Ovary (tissue), 9 donors: Measurements from ENCODE around the gene SLC39A2. TPM values are rescaled to one million over a fixed set of nuclear protein-coding genes. Genes with fewer than 3 reads are reported as not detected.

ENCODE experiments used
- DNase-seq, 5 donors: peaks; one replicate each; pipeline ENCODE4 v3.0.0-alpha.2; 2019 to 2020
- H3K27ac ChIP-seq, 2 donors: fragments of 200-600 bp; one replicate each; pipeline versions ENCODE4 v1.5.1 to v1.8.0; 2019 to 2022
- H3K27me3 ChIP-seq: fragments of 200-600 bp; one replicate; pipeline ENCODE4 v1.8.0; 2022
- H3K36me3 ChIP-seq: fragments of 200-600 bp; sonication (generic); one replicate; pipeline ENCODE4 v1.5.1; 2019
- H3K4me1 ChIP-seq: one replicate; pipeline ENCODE4 v1.8.1; 2013; ENCODE audit warnings: mild to moderate bottlenecking, moderate library complexity; ENCODE audit not compliant: insufficient read depth
- H3K4me3 ChIP-seq: fragments of 200-600 bp; sonication (generic); one replicate; pipeline ENCODE4 v1.5.1; 2017
- H3K9me3 ChIP-seq, 2 donors: fragments of 200-600 bp in 1 of 2; sonication (generic) in 1 of 2; one replicate each; pipeline versions ENCODE4 v1.5.1 to v1.8.1; 2013 to 2019; ENCODE audit warnings: mild to moderate bottlenecking in 1 of 2, moderate library complexity in 1 of 2
- EP300 ChIP-seq: sonication (generic); formaldehyde crosslinking; IDR thresholded peaks from one replicate; pipeline ENCODE4 v1.6.1; 2017; ENCODE audit warnings: antibody characterized with exemption
- POLR2A ChIP-seq: fragments of 450-650 bp; IDR thresholded peaks from one replicate; pipeline ENCODE4 v1.6.1; 2017; ENCODE audit warnings: antibody characterized with exemption, mild to moderate bottlenecking, moderate library complexity
- WGBS, 3 donors: extraction: QIAGEN DNeasy Blood & Tissue Kit in 1 of 3; methylation state at CpG; one replicate each; pipeline versions ENCODE4 v1.1.5 to v1.1.7; 2013 to 2017; 5-methylcytosine and 5-hydroxymethylcytosine counted together
- intact Hi-C, 4 donors: fragments of 100-400 bp; cut with DNase I; formaldehyde crosslinking; loops; one replicate each; pipeline versions ENCODE4 v1.11.0 to v1.15.1; 2022 to 2023
- polyA plus RNA-seq, 2 donors: library from polyadenylated mRNA; stranded (reverse); fragments of 200-250 nt in 1 of 2; fragments of 350-450 nt in 1 of 2; fragmentation: Illumina TruSeq in 1 of 2; extraction: RNeasy Lipid Tissue Mini Kit (QIAGEN cat#74804) in 1 of 2; gene quantifications; one replicate each; pipeline ENCODE4 v1.2.3, GENCODE V29; 2013 to 2014
- total RNA-seq, 7 donors: library from RNA; depleted of rRNA in 2 of 7; stranded (reverse); fragments of >200 nt in 2 of 7; fragmentation: NEBNext Ultra II Directional in 3 of 7; extraction: Animal tissue kit (Norgen Biotek cat#: 25700) in 3 of 7; gene quantifications; one replicate each; pipeline versions ENCODE4 v1.1.0 to v1.2.4, GENCODE V29; 2016 to 2023
- TF ChIP-seq, protein P1 (sequence below), 3 donors: fragments of 450-650 bp in 2 of 3; fragments of 200-600 bp in 1 of 3; IDR thresholded peaks; one replicate each; pipeline versions ENCODE4 v1.5.1 to v1.8.0; 2016 to 2022; ENCODE audit warnings: antibody characterized with exemption in 3 of 3, mild to moderate bottlenecking in 1 of 3
- donor health status: DM: no; HTN: no; CAD: no; lungs with moderate emphysema.
- donor health status: DM: no; HTN: no; CAD: no.
- donor health status: Bipolar disorder and iron deficiency.
- donor health status: DM: yes; HTN: yes; CAD: no.
- donor health status: DM: no; HTN: no; CAD: no.
- donor health status: DM: yes; HTN: yes; CAD: no.

SLC39A2 gene
- total and polyA plus RNA-seq, 9 donors: 0.28 to 0.30 TPM; not detected in 7

DNA sequence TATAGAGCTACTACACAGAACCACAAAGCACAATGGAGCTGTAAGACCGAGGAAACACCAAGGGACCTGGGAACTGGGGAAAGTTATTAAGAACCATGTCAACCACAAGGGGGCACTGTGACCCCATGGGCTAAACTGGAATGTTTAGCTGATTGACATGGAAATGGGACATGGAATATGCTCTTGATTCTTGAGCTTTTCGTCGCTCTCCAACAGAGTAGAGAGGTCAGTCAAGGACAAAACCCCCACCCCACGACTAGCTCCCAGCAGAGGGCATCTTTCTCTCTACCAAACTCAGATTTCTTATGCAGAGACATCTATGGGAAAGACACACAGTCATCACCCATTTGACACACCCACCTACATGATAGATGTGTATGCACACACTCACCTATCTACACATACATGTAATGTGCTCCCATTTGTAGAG lies 15.7 kb downstream of the SLC39A2 start:
- intact Hi-C loops: loop anchor here in 3 of 4 donors (1.0 to 10.0 kb wide), 5 partner anchors 24 to 90 kb away; partner anchors contain the start of gene TMEM253 (in 1 of the 3)
- Histone ChIP-seq H3K36me3 (no peaks in the 10 kb centered on the region), H3K4me1 (peaks cover 5% of the 10 kb centered on the region), H3K27ac (peak overlapping the region in 1 of 2 donors; percentile 16), H3K4me3 (no peak overlapping the region), H3K27me3 (no peaks in the 10 kb centered on the region), H3K9me3 (no peaks in the 10 kb centered on the region)
- TF ChIP-seq, protein P1, sequence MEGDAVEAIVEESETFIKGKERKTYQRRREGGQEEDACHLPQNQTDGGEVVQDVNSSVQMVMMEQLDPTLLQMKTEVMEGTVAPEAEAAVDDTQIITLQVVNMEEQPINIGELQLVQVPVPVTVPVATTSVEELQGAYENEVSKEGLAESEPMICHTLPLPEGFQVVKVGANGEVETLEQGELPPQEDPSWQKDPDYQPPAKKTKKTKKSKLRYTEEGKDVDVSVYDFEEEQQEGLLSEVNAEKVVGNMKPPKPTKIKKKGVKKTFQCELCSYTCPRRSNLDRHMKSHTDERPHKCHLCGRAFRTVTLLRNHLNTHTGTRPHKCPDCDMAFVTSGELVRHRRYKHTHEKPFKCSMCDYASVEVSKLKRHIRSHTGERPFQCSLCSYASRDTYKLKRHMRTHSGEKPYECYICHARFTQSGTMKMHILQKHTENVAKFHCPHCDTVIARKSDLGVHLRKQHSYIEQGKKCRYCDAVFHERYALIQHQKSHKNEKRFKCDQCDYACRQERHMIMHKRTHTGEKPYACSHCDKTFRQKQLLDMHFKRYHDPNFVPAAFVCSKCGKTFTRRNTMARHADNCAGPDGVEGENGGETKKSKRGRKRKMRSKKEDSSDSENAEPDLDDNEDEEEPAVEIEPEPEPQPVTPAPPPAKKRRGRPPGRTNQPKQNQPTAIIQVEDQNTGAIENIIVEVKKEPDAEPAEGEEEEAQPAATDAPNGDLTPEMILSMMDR (IDR thresholded peaks at IDR 0.05): peak; percentile 81 to 97 (median 96)
- TF ChIP-seq POLR2A: no peak
- DNase-seq: peak; percentile 81 to 92 (median 87)
- 0 to 1% (median 0%) methylated on average over 4 of the region's 4 CpGs for WGBS, 3 donors

DNA sequence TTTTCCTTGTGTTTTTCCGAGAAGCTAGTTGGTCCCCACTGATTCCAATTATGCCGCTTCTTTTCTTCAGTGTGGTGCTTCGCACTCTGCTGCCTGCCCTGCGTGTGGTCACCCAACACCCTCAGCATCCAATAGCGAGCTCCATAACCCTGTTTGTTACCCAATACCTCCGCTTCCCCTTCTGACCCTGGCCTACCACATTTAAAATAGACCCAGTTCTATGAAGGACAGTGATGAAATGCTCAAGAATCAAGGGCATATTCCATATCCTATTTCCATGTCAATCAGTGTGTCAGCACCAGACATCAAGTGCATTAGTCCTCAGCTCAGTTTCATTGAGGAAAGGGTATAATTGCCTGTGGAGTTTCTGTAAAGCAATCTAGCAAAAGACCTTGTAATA lies 16.2 kb downstream of the SLC39A2 start:
- H3K36me3 ChIP-seq: no peaks in the 10 kb centered on the region
- TF ChIP-seq EP300 (no peak), POLR2A (no peak)
- TF ChIP-seq, protein P1 (IDR thresholded peaks at IDR 0.05): no peak
- no peaks in the 10 kb centered on the region for H3K27me3 ChIP-seq
- intact Hi-C loops: loop anchor here in 3 of 4 donors (1.0 to 10.0 kb wide), 5 partner anchors 23 to 89 kb away; partner anchors contain the start of gene TMEM253 (in 1 of the 3)
- 50 to 59% (median 59%) methylated on average over 6 of the region's 6 CpGs for WGBS, 3 donors
- no peaks in the 10 kb centered on the region for H3K9me3 ChIP-seq
- H3K4me3 ChIP-seq: no peak overlapping the region
- DNase-seq: no peak
- peaks cover 5% of the 10 kb centered on the region for H3K4me1 ChIP-seq
- H3K27ac ChIP-seq: peak overlapping the region in 1 of 2 donors; percentile 6

DNA sequence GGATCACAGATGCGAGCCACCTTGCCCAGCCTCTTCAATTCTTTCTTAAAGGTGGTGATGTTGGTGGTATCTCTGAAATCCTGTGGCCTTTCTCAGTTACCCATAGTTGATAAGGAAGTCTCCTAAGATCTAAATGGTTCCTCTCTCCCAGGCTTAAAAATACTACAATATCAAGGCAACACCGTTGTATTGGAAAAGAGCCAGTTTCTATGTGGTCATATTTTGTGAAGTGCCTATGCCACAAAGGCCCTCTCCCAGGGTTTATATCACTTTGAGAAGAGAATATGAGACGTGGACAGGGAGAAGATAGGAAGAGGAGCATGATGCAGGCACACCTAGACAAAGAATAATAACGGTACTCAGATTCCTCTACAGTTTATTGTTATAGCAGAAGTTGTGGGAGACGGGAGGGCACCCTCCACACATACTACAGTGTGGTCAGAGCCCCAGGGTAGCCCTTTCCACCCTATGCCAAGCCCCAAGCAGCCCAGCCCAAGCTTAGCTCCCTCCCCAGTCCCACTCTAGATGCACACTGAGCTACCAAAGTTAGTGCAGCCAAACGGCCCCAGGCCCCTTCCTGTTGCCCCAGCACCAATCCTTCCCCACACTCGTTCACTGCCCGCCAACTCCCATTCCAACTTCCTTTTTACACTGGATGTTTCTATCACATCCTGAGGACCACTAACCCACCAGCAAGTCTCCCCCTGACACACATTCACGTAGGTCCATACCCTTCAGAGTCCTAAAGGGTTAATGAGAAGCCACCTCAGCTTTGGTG lies 17.5 kb downstream of the SLC39A2 start:
- Histone ChIP-seq H3K9me3 (no peaks in the 10 kb centered on the region), H3K36me3 (no peaks in the 10 kb centered on the region), H3K27ac (peak overlapping the region in 1 of 2 donors; percentile 27), H3K4me1 (peaks cover 5% of the 10 kb centered on the region), H3K4me3 (no peak overlapping the region), H3K27me3 (no peaks in the 10 kb centered on the region)
- TF ChIP-seq, protein P1 (IDR thresholded peaks at IDR 0.05): no peak
- TF ChIP-seq POLR2A (no peak), EP300 (no peak)
- 58 to 70% (median 68%) methylated on average over 9 of the region's 9 CpGs for WGBS, 3 donors
- no peak for DNase-seq
- intact Hi-C loops: loop anchor here in 2 of 4 donors (5.0 to 10.0 kb wide), 2 partner anchors 76 to 88 kb away; partner anchors contain the start of gene TMEM253 (in 1 of the 2)

DNA sequence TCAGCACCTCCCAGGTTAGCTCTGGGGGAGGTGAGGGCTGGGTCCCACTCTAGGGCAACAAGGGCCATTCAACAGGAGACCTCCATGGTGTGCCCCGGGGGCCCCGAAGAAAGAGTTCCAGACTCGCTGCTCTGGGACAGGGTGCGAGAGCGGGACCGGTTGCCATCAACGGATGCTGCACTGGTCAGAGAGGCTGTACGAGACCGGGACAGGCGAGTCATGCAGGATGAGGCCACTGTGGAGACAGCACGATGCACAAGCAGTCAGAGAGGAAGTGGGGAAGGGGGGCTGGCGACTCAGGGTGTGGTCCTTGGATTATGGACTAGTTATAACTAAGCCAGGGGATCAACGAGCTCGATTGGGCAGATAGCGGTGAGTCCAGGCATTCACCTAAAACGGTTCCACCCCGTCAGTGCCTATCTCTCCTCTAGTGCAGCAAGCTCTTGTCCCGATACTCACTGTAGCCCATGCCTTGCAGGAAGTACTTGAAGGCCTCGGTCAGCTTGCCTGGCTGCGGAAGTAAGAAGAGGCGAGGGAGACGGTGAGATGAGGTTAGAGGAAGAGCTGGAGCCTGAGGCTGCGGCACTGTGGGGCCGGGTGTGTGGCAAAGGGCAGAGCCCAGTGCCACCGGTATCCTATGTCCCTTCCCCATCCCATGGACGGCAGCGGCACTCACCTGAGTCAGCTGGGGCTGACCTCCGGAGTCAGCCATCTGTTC lies 18.6 kb downstream of the SLC39A2 start:
- peak overlapping the region in 1 of 2 donors; percentile 27 for H3K27ac ChIP-seq
- 73 to 77% (median 74%) methylated on average over 28 of the region's 28 CpGs for WGBS, 3 donors
- H3K4me3 ChIP-seq: no peak overlapping the region
- H3K36me3 ChIP-seq: no peaks in the 10 kb centered on the region
- TF ChIP-seq, protein P1 (IDR thresholded peaks at IDR 0.05): no peak
- no peak for TF ChIP-seq EP300
- TF ChIP-seq POLR2A: no peak
- no peaks in the 10 kb centered on the region for H3K27me3 ChIP-seq
- DNase-seq: no peak
- intact Hi-C loops: loop anchor here in 2 of 4 donors (5.0 to 10.0 kb wide), 2 partner anchors 75 to 87 kb away; partner anchors contain the start of gene TMEM253 (in 1 of the 2)
- peaks cover 6% of the 10 kb centered on the region for H3K4me1 ChIP-seq
- no peaks in the 10 kb centered on the region for H3K9me3 ChIP-seq
